Adipocyte (in vitro differentiated cells): ENCODE data around the gene PNRC2.
"Not testable (repeated sequence)": the region's sequence is repeated elsewhere in the genome, so short reads cannot be mapped to it uniquely, and the experiment has no call there.

Experiments
- DNase-seq: peaks from one replicate; pipeline ENCODE4 v3.0.0-alpha.2; 2015; ENCODE audit warnings: low read depth
- H3K27me3 ChIP-seq: replicated peaks from 2 replicates; pipeline ENCODE4 v1.7.0; 2013; ENCODE audit warnings: mild to moderate bottlenecking, low read length, moderate library complexity; ENCODE audit not compliant: control insufficient read depth, insufficient read depth
- H3K36me3 ChIP-seq: 2 replicates; pipeline ENCODE4 v1.7.0; 2013; ENCODE audit warnings: low read length, mild to moderate bottlenecking, moderate library complexity; ENCODE audit not compliant: control insufficient read depth, insufficient read depth, severe bottlenecking
- H3K4me1 ChIP-seq: 2 replicates; pipeline ENCODE4 v1.7.0; 2013; ENCODE audit warnings: mild to moderate bottlenecking, low read length, moderate library complexity; ENCODE audit not compliant: control insufficient read depth, insufficient read depth
- H3K4me3 ChIP-seq: 2 replicates; pipeline ENCODE4 v1.7.0; 2013; ENCODE audit warnings: mild to moderate bottlenecking, low read length, moderate library complexity
- H3K9ac ChIP-seq: 2 replicates; pipeline ENCODE4 v1.7.0; 2013; ENCODE audit warnings: mild to moderate bottlenecking, low read length, moderate library complexity
- H3K9me3 ChIP-seq: 2 replicates; pipeline ENCODE4 v1.7.0; 2013; ENCODE audit warnings: mild to moderate bottlenecking, low read length, moderate library complexity; ENCODE audit not compliant: control insufficient read depth

The PNRC2 gene

GRCh38 chr1:23996700-23997229 lies 37.1 kb downstream of the PNRC2 start:
- H3K4me1 ChIP-seq: peaks cover 4% of the 10 kb centered on the region
- no peaks in the 10 kb centered on the region for H3K9me3 ChIP-seq
- H3K4me3 ChIP-seq: no peak overlapping the region
- no peak overlapping the region for H3K9ac ChIP-seq
- no peak for DNase-seq
- no peaks in the 10 kb centered on the region for H3K27me3 ChIP-seq
- H3K36me3 ChIP-seq: no peaks in the 10 kb centered on the region

- H3K36me3 ChIP-seq: no peaks in the 10 kb centered on the region
- H3K9ac ChIP-seq: no peak overlapping the region
- peak; percentile 50 for DNase-seq
- no peaks in the 10 kb centered on the region for H3K9me3 ChIP-seq
- no peaks in the 10 kb centered on the region for H3K27me3 ChIP-seq
- H3K4me3 ChIP-seq: no peak overlapping the region
- peaks cover 5% of the 10 kb centered on the region for H3K4me1 ChIP-seq
These were observed 38.2 kb downstream of the PNRC2 start for GRCh38 chr1:23997812-23998211.

GRCh38 chr1:23999156-23999671 lies 39.6 kb downstream of the PNRC2 start:
- no peak for DNase-seq
- H3K27me3 ChIP-seq: no peaks in the 10 kb centered on the region
- H3K4me1 ChIP-seq: peaks cover 16% of the 10 kb centered on the region
- no peaks in the 10 kb centered on the region for H3K9me3 ChIP-seq
- no peak overlapping the region for H3K9ac ChIP-seq
- H3K36me3 ChIP-seq: no peaks in the 10 kb centered on the region
- no peak overlapping the region for H3K4me3 ChIP-seq

- no peak for DNase-seq
- Histone ChIP-seq H3K27me3 (peaks cover 3% of the 10 kb centered on the region), H3K36me3 (no peaks in the 10 kb centered on the region), H3K4me1 (peaks cover 16% of the 10 kb centered on the region), H3K9ac (no peak overlapping the region), H3K4me3 (no peak overlapping the region), H3K9me3 (no peaks in the 10 kb centered on the region)
These were observed 43.1 kb downstream of the PNRC2 start for GRCh38 chr1:24002695-24003094.

- DNase-seq: peak; percentile 74
- peaks cover 20% of the 10 kb centered on the region for H3K4me1 ChIP-seq
These were observed 43.8 kb downstream of the PNRC2 start for GRCh38 chr1:24003331-24003972.

GRCh38 chr1:24004132-24004531 lies 44.5 kb downstream of the PNRC2 start:
- H3K36me3 ChIP-seq: no peaks in the 10 kb centered on the region
- no peaks in the 10 kb centered on the region for H3K9me3 ChIP-seq
- H3K9ac ChIP-seq: no peak overlapping the region
- no peak overlapping the region for H3K4me3 ChIP-seq
- no peak for DNase-seq
- peaks cover 3% of the 10 kb centered on the region for H3K27me3 ChIP-seq
- peaks cover 22% of the 10 kb centered on the region for H3K4me1 ChIP-seq

More at GRCh38 chr1:24003331-24003972, 43.8 kb downstream of the PNRC2 start:
- no peaks in the 10 kb centered on the region for H3K9me3 ChIP-seq
- no peaks in the 10 kb centered on the region for H3K36me3 ChIP-seq
- H3K9ac ChIP-seq: no peak overlapping the region
- peaks cover 3% of the 10 kb centered on the region for H3K27me3 ChIP-seq
- no peak overlapping the region for H3K4me3 ChIP-seq

GRCh38 chr1:24005163-24005562 lies 45.5 kb downstream of the PNRC2 start:
- Histone ChIP-seq H3K27me3 (peaks cover 3% of the 10 kb centered on the region), H3K4me3 (no peak overlapping the region), H3K36me3 (no peaks in the 10 kb centered on the region), H3K9me3 (no peaks in the 10 kb centered on the region), H3K9ac (no peak overlapping the region), H3K4me1 (peaks cover 23% of the 10 kb centered on the region)
- no peak for DNase-seq

- Histone ChIP-seq H3K4me1 (peaks cover 30% of the 10 kb centered on the region), H3K36me3 (no peaks in the 10 kb centered on the region), H3K9ac (no peak overlapping the region), H3K27me3 (peaks cover 3% of the 10 kb centered on the region), H3K9me3 (no peaks in the 10 kb centered on the region), H3K4me3 (no peak overlapping the region)
- DNase-seq: no peak
These were observed 47.5 kb downstream of the PNRC2 start for GRCh38 chr1:24007079-24007478.

GRCh38 chr1:24008574-24009184 lies 49.1 kb downstream of the PNRC2 start:
- H3K9ac ChIP-seq, H3K27me3 ChIP-seq, H3K36me3 ChIP-seq, H3K9me3 ChIP-seq, H3K4me3 ChIP-seq: not testable (repeated sequence)
- DNase-seq: peak; percentile 92
- peaks cover 25% of the 10 kb centered on the region for H3K4me1 ChIP-seq

GRCh38 chr1:24009406-24009805 lies 49.8 kb downstream of the PNRC2 start:
- no peaks in the 10 kb centered on the region for H3K9me3 ChIP-seq
- H3K4me3 ChIP-seq: no peak overlapping the region
- H3K9ac ChIP-seq: no peak overlapping the region
- no peak for DNase-seq
- no peaks in the 10 kb centered on the region for H3K36me3 ChIP-seq
- peaks cover 23% of the 10 kb centered on the region for H3K4me1 ChIP-seq
- H3K27me3 ChIP-seq: peaks cover 3% of the 10 kb centered on the region

- no peak overlapping the region for H3K9ac ChIP-seq
- no peaks in the 10 kb centered on the region for H3K27me3 ChIP-seq
These were observed 51.0 kb downstream of the PNRC2 start for GRCh38 chr1:24010650-24011049.

More at GRCh38 chr1:24010650-24011049, 51.0 kb downstream of the PNRC2 start:
- H3K9me3 ChIP-seq: no peaks in the 10 kb centered on the region
- H3K4me1 ChIP-seq: peaks cover 29% of the 10 kb centered on the region
- no peak overlapping the region for H3K4me3 ChIP-seq
- no peak for DNase-seq
- no peaks in the 10 kb centered on the region for H3K36me3 ChIP-seq
